Lower lobe of right lung (tissue), 2 donors: ENCODE results near the gene SERPINA3. TPM values are rescaled to one million over a fixed set of nuclear protein-coding genes. Genes with fewer than 3 reads are reported as not detected.

Experiments
- ATAC-seq, 2 donors: fragments of 200-7000 bp; cut with Tn5 transposase; one replicate each; pipeline ENCODE4 v1.9.1; 2020 to 2022; ENCODE audit warnings: mild to moderate bottlenecking in 2 of 2, moderate library complexity in 2 of 2
- DNase-seq: peaks from one replicate; pipeline ENCODE4 v3.0.0-alpha.2; 2020
- H3K27ac ChIP-seq: fragments of 200-600 bp; one replicate; pipeline ENCODE4 v1.8.0; 2022
- H3K27me3 ChIP-seq: fragments of 200-600 bp; one replicate; pipeline ENCODE4 v1.8.0; 2022; ENCODE audit warnings: low read depth
- H3K36me3 ChIP-seq: fragments of 200-600 bp; one replicate; pipeline ENCODE4 v1.8.0; 2022; ENCODE audit warnings: mild to moderate bottlenecking
- H3K4me1 ChIP-seq: fragments of 200-600 bp; one replicate; pipeline ENCODE4 v1.8.0; 2022
- H3K4me3 ChIP-seq: fragments of 200-600 bp; one replicate; pipeline ENCODE4 v1.8.0; 2022; ENCODE audit warnings: mild to moderate bottlenecking
- H3K9me3 ChIP-seq: fragments of 200-600 bp; one replicate; pipeline ENCODE4 v1.8.0; 2022
- CTCF ChIP-seq: fragments of 200-600 bp; IDR thresholded peaks from one replicate; pipeline ENCODE4 v1.8.0; 2022; ENCODE audit warnings: antibody characterized with exemption, mild to moderate bottlenecking
- intact Hi-C: fragments of 100-400 bp; cut with DNase I; formaldehyde crosslinking; loops from one replicate; pipeline ENCODE4 v1.11.0; 2022
- total RNA-seq: library from RNA; stranded (reverse); fragmentation: NEBNext Ultra II Directional; extraction: Animal tissue kit (Norgen Biotek cat#: 25700); gene quantifications from one replicate; pipeline ENCODE4 v1.2.1, GENCODE V29; 2021
- donor health status: DM: no; HTN: yes; CAD: no; lungs with severe emphysema.

Gene SERPINA3
- total RNA-seq, 1 donor from 2014 or later = 74.6 TPM

DNA sequence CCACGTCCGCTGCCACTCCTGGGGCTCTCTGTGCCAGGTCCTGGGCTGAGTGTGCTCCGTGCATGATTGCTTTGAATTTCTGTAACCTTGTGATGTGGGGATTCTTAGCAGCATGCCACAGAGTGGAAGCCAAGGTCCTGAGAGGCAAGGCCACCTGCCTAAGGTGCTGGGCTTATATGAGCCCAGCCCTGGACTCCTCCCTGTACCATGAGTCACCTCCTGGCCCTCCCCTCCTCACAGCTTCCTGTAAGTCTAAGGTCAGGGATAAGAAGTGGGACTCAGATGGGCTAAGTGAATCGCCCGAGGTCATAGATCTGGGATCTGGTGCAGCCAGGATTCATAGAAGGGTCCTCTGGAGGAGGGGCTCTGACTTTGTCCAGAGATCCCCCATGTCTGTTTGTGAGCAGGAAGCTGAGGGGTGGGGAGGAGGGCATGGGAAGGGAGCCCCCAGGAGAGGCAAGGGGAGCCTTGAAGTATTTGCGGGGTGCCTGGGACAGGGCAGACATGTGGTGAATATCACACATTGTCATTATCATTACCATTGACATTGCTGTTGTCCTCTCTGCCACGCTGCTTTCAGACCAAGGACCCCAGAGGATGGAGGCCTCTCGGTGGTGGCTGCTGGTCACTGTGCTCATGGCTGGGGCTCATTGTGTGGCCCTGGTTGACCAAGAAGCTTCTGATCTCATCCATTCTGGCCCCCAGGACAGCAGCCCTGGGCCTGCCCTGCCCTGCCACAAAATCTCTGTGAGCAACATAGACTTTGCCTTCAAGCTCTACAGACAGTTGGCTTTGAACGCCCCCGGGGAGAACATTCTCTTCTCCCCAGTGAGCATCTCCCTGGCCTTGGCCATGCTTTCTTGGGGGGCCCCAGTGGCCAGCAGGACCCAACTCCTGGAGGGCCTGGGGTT is 28.8 kb downstream of the SERPINA3 start:
- Histone ChIP-seq H3K9me3 (no peaks in the 10 kb centered on the region), H3K36me3 (no peaks in the 10 kb centered on the region), H3K4me1 (no peaks in the 10 kb centered on the region), H3K27me3 (no peaks in the 10 kb centered on the region), H3K27ac (no peak overlapping the region), H3K4me3 (no peak overlapping the region)
- TF ChIP-seq CTCF = no peak
- intact Hi-C loops = no loop called here
- no peak for ATAC-seq
- no peak for DNase-seq

DNA sequence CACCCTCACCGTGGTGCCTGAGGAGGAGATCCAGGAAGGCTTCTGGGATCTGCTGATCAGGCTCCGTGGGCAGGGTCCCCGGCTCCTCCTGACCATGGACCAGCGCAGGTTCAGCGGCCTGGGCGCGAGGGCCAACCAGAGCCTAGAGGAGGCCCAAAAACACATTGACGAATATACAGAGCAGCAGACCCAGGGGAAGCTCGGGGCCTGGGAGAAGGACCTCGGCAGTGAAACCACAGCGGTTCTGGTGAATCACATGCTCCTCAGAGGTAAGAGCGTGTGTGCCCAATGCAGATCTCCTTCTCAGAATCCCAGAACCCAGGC is 29.4 kb downstream of the SERPINA3 start:
- Histone ChIP-seq H3K9me3 (no peaks in the 10 kb centered on the region), H3K36me3 (no peaks in the 10 kb centered on the region), H3K27ac (no peak overlapping the region), H3K4me1 (no peaks in the 10 kb centered on the region), H3K27me3 (no peaks in the 10 kb centered on the region), H3K4me3 (no peak overlapping the region)
- intact Hi-C loops = no loop called here
- TF ChIP-seq CTCF = no peak
- DNase-seq (no peak), ATAC-seq (no peak)

GRCh38 chr14:94643316-94644101 is 31.3 kb downstream of the SERPINA3 start:
- intact Hi-C loops = no loop called here
- ATAC-seq (no peak), DNase-seq (no peak)

GRCh38 chr14:94644102-94644535 is 31.9 kb downstream of the SERPINA3 start:
- Histone ChIP-seq H3K27me3 (no peaks in the 10 kb centered on the region), H3K36me3 (no peaks in the 10 kb centered on the region), H3K9me3 (peaks cover 5% of the 10 kb centered on the region), H3K27ac (no peak overlapping the region), H3K4me1 (no peaks in the 10 kb centered on the region), H3K4me3 (no peak overlapping the region)
- DNase-seq = no peak
- no peak for ATAC-seq
- intact Hi-C loops = no loop called here
- no peak for TF ChIP-seq CTCF

More at GRCh38 chr14:94643316-94644101, 31.3 kb downstream of the SERPINA3 start:
- H3K4me3 ChIP-seq = no peak overlapping the region
- no peak overlapping the region for H3K27ac ChIP-seq
- H3K9me3 ChIP-seq = no peaks in the 10 kb centered on the region
- no peaks in the 10 kb centered on the region for H3K36me3 ChIP-seq
- no peak for TF ChIP-seq CTCF
- no peaks in the 10 kb centered on the region for H3K4me1 ChIP-seq
- no peaks in the 10 kb centered on the region for H3K27me3 ChIP-seq

GRCh38 chr14:94646066-94646465 is 33.9 kb downstream of the SERPINA3 start:
- peaks cover 8% of the 10 kb centered on the region for H3K9me3 ChIP-seq
- intact Hi-C loops = no loop called here
- ATAC-seq (no peak), DNase-seq (no peak)
- H3K4me3 ChIP-seq = no peak overlapping the region
- H3K36me3 ChIP-seq = no peaks in the 10 kb centered on the region
- no peak for TF ChIP-seq CTCF
- no peaks in the 10 kb centered on the region for H3K27me3 ChIP-seq
- H3K27ac ChIP-seq = no peak overlapping the region
- no peaks in the 10 kb centered on the region for H3K4me1 ChIP-seq
